Epithelial cell of esophagus (primary cell): ENCODE results near the gene TMEM144.

Source experiments
- DNase-seq: peaks from one replicate; pipeline ENCODE4 v3.0.0; 2010; ENCODE audit warnings: low read depth
- H3K4me3 ChIP-seq: 2 replicates; pipeline ENCODE4 v1.5.1; 2011; ENCODE audit warnings: mild to moderate bottlenecking, low read length, control low read depth
- CTCF ChIP-seq: IDR thresholded peaks from 2 replicates; pipeline ENCODE4 v1.5.1; 2011; ENCODE audit warnings: low read depth, mild to moderate bottlenecking, low read length, control low read depth, inconsistent platforms; ENCODE audit not compliant: insufficient read depth; ENCODE audit errors: missing control alignments

TMEM144 gene

GRCh38 chr4:158280856-158281255 is 70.6 kb downstream of the TMEM144 start:
- no peak for TF ChIP-seq CTCF
- no peak for DNase-seq

GRCh38 chr4:158282252-158282651 is 72.0 kb downstream of the TMEM144 start:
- peak; percentile 33 for DNase-seq
- no peak for TF ChIP-seq CTCF
- no peak overlapping the region for H3K4me3 ChIP-seq

More at GRCh38 chr4:158280856-158281255, 70.6 kb downstream of the TMEM144 start:
- no peak overlapping the region for H3K4me3 ChIP-seq

- no peak overlapping the region for H3K4me3 ChIP-seq
- no peak for TF ChIP-seq CTCF
- DNase-seq: peak; percentile 56
These were observed 75.3 kb downstream of the TMEM144 start for GRCh38 chr4:158285429-158286216.

- no peak overlapping the region for H3K4me3 ChIP-seq
- TF ChIP-seq CTCF: no peak
- DNase-seq: no peak
These were observed 80.6 kb downstream of the TMEM144 start for GRCh38 chr4:158290912-158291311.

GRCh38 chr4:158291334-158292055 is 81.2 kb downstream of the TMEM144 start:
- no peak overlapping the region for H3K4me3 ChIP-seq
- DNase-seq: no peak
- no peak for TF ChIP-seq CTCF

GRCh38 chr4:158292156-158292555 is 81.9 kb downstream of the TMEM144 start:
- no peak for DNase-seq

More at GRCh38 chr4:158292156-158292555, 81.9 kb downstream of the TMEM144 start:
- no peak overlapping the region for H3K4me3 ChIP-seq
- no peak for TF ChIP-seq CTCF
